ENCODE results near the gene DEDD2. TPM values are rescaled to one million over a fixed set of nuclear protein-coding genes. Genes with fewer than 3 reads are reported as not detected.

Gene DEDD2
- total RNA-seq, 1 donor from 2014 or later: 20.4 TPM

- DNase-seq: no peak
Measured at GRCh38 chr19:42198676-42199439, 18.6 kb downstream of the DEDD2 start.

GRCh38 chr19:42197375-42197817 is 20.1 kb downstream of the DEDD2 start:
- DNase-seq: no peak

- no peak for DNase-seq
Measured at GRCh38 chr19:42196011-42197001, 21.2 kb downstream of the DEDD2 start.

DNA sequence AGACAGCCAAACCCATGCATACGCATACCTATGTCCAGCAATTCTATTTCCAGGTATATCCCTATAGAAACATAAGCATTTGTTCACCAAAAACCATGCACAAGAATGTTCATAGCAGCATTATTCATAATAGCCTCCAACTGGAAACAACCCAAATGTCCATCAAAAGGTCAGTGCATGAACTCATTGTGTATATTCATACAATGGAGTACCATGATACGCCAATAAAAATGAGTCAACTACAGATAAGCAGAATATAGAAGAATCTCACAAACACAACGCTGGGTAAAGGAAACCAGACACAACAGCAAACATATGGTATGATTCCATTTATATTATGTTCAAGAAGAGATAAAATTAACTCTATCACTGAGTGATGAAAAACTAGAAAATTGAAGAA is 23.8 kb downstream of the DEDD2 start:
- DNase-seq: no peak

DNA sequence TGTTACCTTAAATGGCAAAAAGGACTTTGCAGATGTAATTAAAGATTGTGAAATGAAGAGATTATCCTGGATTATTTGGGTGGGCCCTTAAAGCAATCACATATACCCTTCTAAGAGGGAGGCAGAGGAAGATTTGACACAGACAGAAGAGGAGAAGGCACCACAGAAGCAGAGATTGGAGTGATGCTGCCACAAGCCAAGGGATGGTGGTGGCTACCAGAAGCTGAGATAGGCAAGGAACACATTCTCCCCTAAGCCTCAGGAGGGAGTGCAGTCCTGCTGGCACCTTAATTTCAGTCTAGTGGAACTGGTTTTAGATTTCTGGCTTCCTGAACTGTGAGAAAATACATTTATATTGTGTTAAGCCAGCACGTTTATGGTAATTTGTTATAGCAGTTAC is 24.2 kb downstream of the DEDD2 start:
- DNase-seq: no peak

DNA sequence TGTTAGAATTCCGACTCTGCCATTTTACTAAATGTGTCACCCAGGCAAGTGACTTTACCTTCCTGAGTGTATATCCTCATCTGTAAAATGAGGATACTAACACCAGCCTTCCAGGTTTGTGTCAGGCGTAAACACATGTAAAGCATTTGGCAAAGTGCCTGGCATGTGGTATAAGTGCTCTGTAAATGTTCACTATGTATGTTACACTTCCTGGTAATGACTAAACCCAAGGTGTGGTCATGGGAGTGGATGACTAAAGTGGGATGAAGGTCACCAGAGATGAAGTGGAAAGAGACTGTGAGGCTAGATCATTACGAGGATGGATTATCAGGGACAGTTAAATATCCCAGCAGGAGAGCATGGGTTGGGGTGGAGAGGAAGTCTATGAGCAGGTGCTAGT is 25.6 kb downstream of the DEDD2 start:
- DNase-seq: no peak

DNA sequence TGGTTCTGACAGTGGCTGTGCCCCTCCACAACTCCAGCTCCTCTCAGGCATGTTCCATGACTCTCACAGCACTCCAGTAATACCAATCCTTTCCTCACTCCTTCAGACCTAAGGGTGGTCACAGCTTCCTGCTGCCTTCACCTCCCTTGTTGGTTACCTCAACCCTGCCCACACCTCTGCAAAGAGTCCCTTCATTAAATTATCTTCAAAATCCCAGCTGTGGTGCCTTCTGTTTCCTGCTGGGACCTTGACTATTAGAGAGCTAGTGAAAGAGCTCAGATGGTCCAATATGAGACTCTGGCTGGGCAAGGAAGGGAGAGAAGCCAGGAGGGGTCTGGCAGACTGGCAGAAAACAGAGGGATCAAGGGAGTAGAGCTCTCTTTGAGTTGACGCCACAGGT is 26.1 kb downstream of the DEDD2 start:
- no peak for DNase-seq

DNA sequence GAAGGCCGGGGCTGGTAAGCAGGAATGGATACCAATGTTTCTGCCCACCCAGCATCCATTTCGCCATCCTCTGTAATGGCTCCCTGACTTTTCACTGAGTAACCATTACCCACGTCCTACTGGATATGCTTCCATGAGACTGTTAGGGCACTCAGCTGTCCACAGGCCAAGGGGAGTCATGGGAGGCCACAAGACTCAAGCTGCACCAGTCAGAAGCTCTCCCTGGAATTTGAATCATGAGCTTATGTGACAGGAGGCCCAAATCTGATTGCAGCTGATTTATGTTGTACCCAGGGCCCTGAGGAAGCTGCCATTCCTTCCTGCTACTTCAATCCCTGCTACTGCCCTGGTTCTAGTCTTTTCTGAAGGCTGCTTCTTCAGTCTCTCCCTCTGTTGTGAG is 28.3 kb downstream of the DEDD2 start:
- no peak for DNase-seq

GRCh38 chr19:42188665-42189064 is 28.8 kb downstream of the DEDD2 start:
- DNase-seq: no peak

DNA sequence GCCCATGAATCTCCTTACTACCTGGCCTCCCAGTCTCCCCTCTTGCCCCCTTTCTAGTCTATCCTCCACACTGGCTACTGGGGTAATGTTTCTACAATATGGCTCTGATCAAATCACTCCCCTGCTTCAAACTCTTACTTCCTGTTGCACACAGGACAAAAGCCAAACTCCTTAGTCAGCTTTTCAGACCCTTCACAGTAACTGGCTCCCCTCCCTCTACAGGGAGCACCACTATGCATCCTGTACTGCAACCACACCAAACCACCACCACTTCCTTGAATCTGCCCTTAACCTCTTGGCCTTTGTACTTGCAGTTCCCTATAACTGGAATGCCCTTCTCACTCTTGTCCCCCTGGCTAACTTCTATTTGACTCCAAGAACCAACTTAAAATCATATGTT is 32.2 kb downstream of the DEDD2 start:
- DNase-seq: no peak

GRCh38 chr19:42184401-42184861 is 33.0 kb downstream of the DEDD2 start:
- DNase-seq: peak; percentile 62

DNA sequence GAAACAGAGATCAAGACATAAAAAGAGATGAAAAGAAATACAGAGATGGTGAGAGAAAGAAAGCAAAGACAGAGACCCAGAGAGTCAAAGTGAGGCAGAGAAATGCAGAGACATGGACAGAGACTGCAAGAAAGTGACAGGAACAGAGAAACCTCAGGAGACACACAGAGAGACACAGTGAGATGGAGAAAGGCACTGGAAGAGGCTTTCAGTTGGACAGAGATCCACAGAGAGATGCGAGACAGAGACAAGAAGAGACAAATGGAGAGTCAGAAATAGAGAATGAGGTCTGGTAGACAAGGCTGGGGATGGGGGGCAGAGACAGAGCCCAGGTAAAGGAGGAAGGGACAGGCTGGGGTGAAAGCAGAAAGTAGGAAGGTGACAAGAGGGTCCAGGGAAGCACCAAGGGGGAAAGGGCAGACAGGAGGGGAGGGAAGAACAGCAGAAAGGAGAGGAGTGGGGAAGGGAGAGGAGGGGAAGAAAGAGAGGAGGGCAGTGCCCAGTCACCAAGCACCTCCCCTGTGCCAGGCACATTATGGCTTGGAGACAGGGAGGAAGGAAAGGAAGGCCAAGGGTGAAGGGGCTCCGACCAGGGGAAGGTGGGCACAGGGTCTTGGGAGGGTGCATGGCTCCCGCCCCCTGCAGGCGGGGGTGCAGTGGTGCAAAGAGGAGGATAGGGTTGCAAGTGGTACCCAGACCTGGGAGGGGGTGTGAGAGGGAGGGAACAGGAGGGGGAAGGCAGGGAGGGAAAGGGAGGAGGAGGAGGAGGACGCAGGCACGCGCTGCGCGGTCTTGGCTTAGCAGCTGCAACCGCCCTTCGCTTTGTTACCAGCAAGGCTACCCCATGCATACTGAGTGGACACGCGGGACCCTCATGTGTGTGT is 38.4 kb downstream of the DEDD2 start:
- DNase-seq: no peak

GRCh38 chr19:42177686-42178019 is 39.8 kb downstream of the DEDD2 start:
- DNase-seq: no peak

DNA sequence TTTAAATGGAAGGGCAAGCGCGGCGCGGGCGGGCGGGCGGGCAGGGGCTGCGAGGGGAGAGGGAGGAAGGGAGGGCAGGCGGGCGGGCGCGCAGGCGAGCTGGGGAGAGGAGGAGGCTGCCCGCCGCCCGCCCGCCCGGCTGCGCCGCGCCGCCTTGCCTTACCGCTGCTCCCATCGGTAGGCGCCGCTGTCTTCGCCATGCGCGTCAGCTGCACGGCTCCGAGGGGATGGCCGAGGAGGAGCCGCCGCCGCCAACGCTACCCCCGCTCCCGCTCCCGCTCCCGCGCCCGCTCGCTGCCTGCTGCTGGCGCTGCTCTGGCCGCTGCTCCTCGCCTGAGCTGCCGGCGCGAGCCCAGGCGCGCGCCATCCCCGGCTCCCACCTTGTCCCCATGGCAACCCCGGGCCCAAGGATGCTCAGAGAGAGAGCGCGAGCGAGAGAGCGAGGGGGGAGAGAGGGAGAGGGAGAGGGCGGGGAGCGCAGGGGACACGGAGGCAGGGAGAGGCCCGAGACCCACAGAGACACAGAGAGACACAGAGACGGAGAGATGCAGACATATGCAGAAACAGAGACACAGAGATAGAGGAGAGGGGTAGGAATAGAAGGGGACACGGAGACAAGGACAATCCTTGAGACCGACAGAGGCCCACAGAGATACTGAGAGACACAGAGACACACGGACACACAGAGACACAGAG is 40.3 kb downstream of the DEDD2 start:
- DNase-seq: peak; percentile 80

DNA sequence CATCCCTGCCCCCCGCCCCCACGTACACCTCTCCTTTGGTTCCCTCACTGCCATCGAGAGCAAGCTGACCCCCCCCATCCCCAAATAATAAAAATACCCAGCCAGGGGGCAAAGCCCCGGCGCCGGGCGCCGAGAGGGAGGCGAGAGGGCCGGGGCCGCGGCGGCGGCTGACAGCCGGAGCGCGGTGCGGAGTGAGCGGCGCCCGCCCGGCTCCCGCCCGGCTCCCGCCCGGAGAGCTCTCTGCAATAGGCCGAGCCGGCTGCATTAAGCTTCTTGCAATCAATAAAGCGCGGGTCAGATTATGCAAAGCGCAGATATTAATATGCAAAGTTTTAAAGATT is 40.9 kb downstream of the DEDD2 start:
- DNase-seq: no peak

GRCh38 chr19:42175952-42176648 is 41.4 kb downstream of the DEDD2 start:
- peak; percentile 47 for DNase-seq

- DNase-seq: no peak
Measured at GRCh38 chr19:42174958-42175734, 42.3 kb downstream of the DEDD2 start.

GRCh38 chr19:42174188-42174587 is 43.3 kb downstream of the DEDD2 start:
- no peak for DNase-seq

- no peak for DNase-seq
Measured at GRCh38 chr19:42173695-42174094, 43.8 kb downstream of the DEDD2 start.

DNA sequence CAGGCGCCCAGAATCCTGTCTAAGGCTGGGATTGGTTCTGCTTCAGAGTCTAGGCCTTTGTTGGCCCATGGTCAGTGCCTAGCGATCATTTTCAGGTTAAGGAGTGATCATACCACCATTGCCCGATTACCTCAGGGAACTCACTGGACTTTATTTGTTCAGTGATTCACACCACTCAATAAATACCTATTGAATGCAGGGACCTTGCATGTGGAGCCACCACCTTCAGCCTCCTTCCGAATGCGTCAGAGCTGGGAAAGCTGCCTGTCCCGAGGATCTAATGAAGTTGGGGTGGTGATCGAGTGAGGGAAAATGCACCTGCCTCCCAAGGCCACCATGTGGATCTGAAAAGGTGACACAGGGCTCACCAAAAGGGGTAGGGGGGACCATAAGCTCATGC is 45.2 kb downstream of the DEDD2 start:
- no peak for DNase-seq

Data from occipital lobe (tissue), 2 donors.